GM12872 (cell line): ENCODE measurements around the gene CPSF4L.

Source experiments
- CTCF ChIP-seq: IDR thresholded peaks from 3 replicates; pipeline ENCODE4 v1.5.1; 2011; ENCODE audit warnings: low read depth, mild to moderate bottlenecking, low read length, moderate library complexity; ENCODE audit not compliant: insufficient read depth

The CPSF4L gene

GRCh38 chr17:73282629-73283028 is 20.9 kb upstream of the CPSF4L start:
- TF ChIP-seq CTCF = no peak

- TF ChIP-seq CTCF = no peak
Measured at GRCh38 chr17:73281928-73282327, 20.2 kb upstream of the CPSF4L start.

GRCh38 chr17:73280191-73280590 is 18.5 kb upstream of the CPSF4L start:
- no peak for TF ChIP-seq CTCF

- TF ChIP-seq CTCF = no peak
Measured at GRCh38 chr17:73279704-73280103, 18.0 kb upstream of the CPSF4L start.

GRCh38 chr17:73278465-73279453 is 17.1 kb upstream of the CPSF4L start:
- no peak for TF ChIP-seq CTCF

GRCh38 chr17:73278049-73278464 is 16.4 kb upstream of the CPSF4L start:
- no peak for TF ChIP-seq CTCF

GRCh38 chr17:73274490-73274889 is 12.8 kb upstream of the CPSF4L start:
- no peak for TF ChIP-seq CTCF
